Nasal cavity respiratory epithelium epithelial cell of viscerocranial mucosa (primary cell): Measurements from ENCODE around the gene KLF17. TPM values are rescaled to one million over a fixed set of nuclear protein-coding genes. Genes with fewer than 3 reads are reported as not detected.

Experiments used
- total RNA-seq: library from RNA; depleted of rRNA; stranded (reverse); fragments of >200 nt; gene quantifications from 2 replicates; pipeline ENCODE4 v1.2.3, GENCODE V29; 2014

KLF17 gene, protein sequence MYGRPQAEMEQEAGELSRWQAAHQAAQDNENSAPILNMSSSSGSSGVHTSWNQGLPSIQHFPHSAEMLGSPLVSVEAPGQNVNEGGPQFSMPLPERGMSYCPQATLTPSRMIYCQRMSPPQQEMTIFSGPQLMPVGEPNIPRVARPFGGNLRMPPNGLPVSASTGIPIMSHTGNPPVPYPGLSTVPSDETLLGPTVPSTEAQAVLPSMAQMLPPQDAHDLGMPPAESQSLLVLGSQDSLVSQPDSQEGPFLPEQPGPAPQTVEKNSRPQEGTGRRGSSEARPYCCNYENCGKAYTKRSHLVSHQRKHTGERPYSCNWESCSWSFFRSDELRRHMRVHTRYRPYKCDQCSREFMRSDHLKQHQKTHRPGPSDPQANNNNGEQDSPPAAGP
- total RNA-seq: not detected in 2 replicates

GRCh38 chr1:44118682-44119081, at the start of gene KLF17:
Gene KLF17 (plus strand): TSS chr1:44118821. CDS start chr1:44118908, 87 bp downstream.

GRCh38 chr1:44141531-44141930, 22.9 kb downstream of the KLF17 start, which contains the start of gene KLF18:
Gene KLF18 (minus strand): TSS chr1:44141631. CDS start chr1:44141631, 0 bp downstream.

Other genes starting within 250 kb of the KLF17 start
- gene ARTN, start 185.0 kb upstream of the KLF17 start, total RNA-seq: 24.5 and 28.7 TPM in 2 replicates
- 18.8 and 53.6 TPM in 2 replicates for gene IPO13, start 171.9 kb upstream of the KLF17 start, total RNA-seq
- 31.4 and 39.6 TPM in 2 replicates for gene DPH2, start 148.8 kb upstream of the KLF17 start, total RNA-seq
- gene ATP6V0B, start 143.9 kb upstream of the KLF17 start, total RNA-seq: 122 and 311 TPM in 2 replicates
- 62.4 and 64.9 TPM in 2 replicates for gene B4GALT2, start 139.6 kb upstream of the KLF17 start, total RNA-seq
- 2.4 and 4.0 TPM in 2 replicates for gene CCDC24, start 127.2 kb upstream of the KLF17 start, total RNA-seq
- 35.5 and 57.6 TPM in 2 replicates for gene SLC6A9, start 87.4 kb upstream of the KLF17 start, total RNA-seq
- not detected in 2 replicates for gene KLF18, start 22.8 kb downstream of the KLF17 start, total RNA-seq
- 17.2 and 17.8 TPM in 2 replicates for gene DMAP1, start 94.7 kb downstream of the KLF17 start, total RNA-seq
- 37.6 and 45.6 TPM in 2 replicates for gene ERI3, start 236.4 kb downstream of the KLF17 start, total RNA-seq